GM18861 (cell line): Measurements from ENCODE around the gene DYNLL2.
A peak's percentile ranks its signal among the peaks of the same experiment; 100 is the strongest.
"Not testable (repeated sequence)": the region's sequence is repeated elsewhere in the genome, so short reads cannot be mapped to it uniquely, and the experiment has no call there.

ENCODE experiments used
- ATAC-seq: cut with Tn5 transposase; IDR thresholded peaks from one replicate; pipeline ENCODE4 v1.9.1; 2021; ENCODE audit not compliant: unreplicated experiment

Gene DYNLL2

GRCh38 chr17:58082870-58083490, at the start of gene DYNLL2:
Gene DYNLL2, plus strand, starts transcription at chr17:58083419. Its CDS starts 3,672 bp downstream, at chr17:58087091.
- ATAC-seq: peak; percentile 37

GRCh38 chr17:58039975-58040374, 43.2 kb upstream of the DYNLL2 start:
- ATAC-seq: no peak

GRCh38 chr17:58040386-58040785, 42.8 kb upstream of the DYNLL2 start:
- no peak for ATAC-seq

GRCh38 chr17:58041161-58041560, 42.1 kb upstream of the DYNLL2 start:
- ATAC-seq: no peak

GRCh38 chr17:58043221-58044181, 39.7 kb upstream of the DYNLL2 start:
- ATAC-seq: no peak

GRCh38 chr17:58044256-58044655, 39.0 kb upstream of the DYNLL2 start:
- not testable (repeated sequence) for ATAC-seq

GRCh38 chr17:58046239-58047094, 36.8 kb upstream of the DYNLL2 start:
- no peak for ATAC-seq

GRCh38 chr17:58047376-58048150, 35.7 kb upstream of the DYNLL2 start:
- no peak for ATAC-seq

- ATAC-seq: no peak
These were observed 33.7 kb upstream of the DYNLL2 start for GRCh38 chr17:58049533-58049932.

- ATAC-seq: no peak
These were observed 32.3 kb upstream of the DYNLL2 start for GRCh38 chr17:58050966-58051365.

- no peak for ATAC-seq
These were observed 31.8 kb upstream of the DYNLL2 start for GRCh38 chr17:58051468-58051867.

GRCh38 chr17:58052407-58052806, 30.8 kb upstream of the DYNLL2 start:
- no peak for ATAC-seq

- ATAC-seq: no peak
These were observed 30.1 kb upstream of the DYNLL2 start for GRCh38 chr17:58052945-58053715.

- ATAC-seq: no peak
These were observed 28.6 kb upstream of the DYNLL2 start for GRCh38 chr17:58054641-58055040.

GRCh38 chr17:58056476-58056875, 26.7 kb upstream of the DYNLL2 start:
- ATAC-seq: no peak

- no peak for ATAC-seq
These were observed 24.1 kb upstream of the DYNLL2 start for GRCh38 chr17:58059141-58059540.

- ATAC-seq: no peak
These were observed 22.5 kb upstream of the DYNLL2 start for GRCh38 chr17:58060596-58061191.

GRCh38 chr17:58061672-58062071, 21.5 kb upstream of the DYNLL2 start:
- no peak for ATAC-seq

- ATAC-seq: no peak
These were observed 18.0 kb upstream of the DYNLL2 start for GRCh38 chr17:58065238-58065637.
